MCF 10A (cell line): Measurements from ENCODE around the gene XPO5. TPM values are rescaled to one million over a fixed set of nuclear protein-coding genes. Genes with fewer than 3 reads are reported as not detected.
"Not testable (repeated sequence)": the region's sequence is repeated elsewhere in the genome, so short reads cannot be mapped to it uniquely, and the experiment has no call there.

ENCODE experiments used
- BruUV-seq: library from RNA; stranded (reverse); fragments of 400-500 nt; replicated peaks from 2 replicates; lab custom pipeline; 2021; lab: Mats Ljungman, UMichigan
- CTCF ChIA-PET: fragments of 300-600 bp; sonication (Branson Sonifier 250); formaldehyde crosslinking; extraction: SDS; loops from one replicate; lab custom pipeline; 2021; ENCODE audit warnings: antibody characterized with exemption, inconsistent platforms; lab: Yijun Ruan, JAX
- POLR2A ChIA-PET: fragments of 300-600, 350-650 bp; sonication (Branson Sonifier 250); formaldehyde crosslinking; extraction: SDS; loops from one replicate; lab custom pipeline; 2020; ENCODE audit warnings: antibody characterized with exemption, inconsistent platforms; lab: Yijun Ruan, JAX
- DNase-seq: peaks from one replicate; pipeline ENCODE4 v3.0.0-alpha.2; 2018; ENCODE audit not compliant: unreplicated experiment
- H3K27ac Mint-ChIP-seq: one replicate; pipeline ENCODE4 v1.8.0; 2022; ENCODE audit warnings: mild to moderate bottlenecking, low read depth, mixed read lengths; ENCODE audit not compliant: unreplicated experiment
- H3K27me3 Mint-ChIP-seq: one replicate; pipeline ENCODE4 v1.8.0; 2022; ENCODE audit warnings: mixed read lengths; ENCODE audit not compliant: insufficient read depth, unreplicated experiment
- H3K36me3 Mint-ChIP-seq: one replicate; pipeline ENCODE4 v1.8.0; 2022; ENCODE audit warnings: mild to moderate bottlenecking, moderate library complexity, mixed read lengths; ENCODE audit not compliant: insufficient read depth, unreplicated experiment
- H3K4me1 Mint-ChIP-seq: one replicate; pipeline ENCODE4 v1.8.0; 2022; ENCODE audit warnings: mixed read lengths; ENCODE audit not compliant: insufficient read depth, unreplicated experiment
- H3K4me3 Mint-ChIP-seq: one replicate; pipeline ENCODE4 v1.8.0; 2022; ENCODE audit warnings: mild to moderate bottlenecking, moderate library complexity, mixed read lengths; ENCODE audit not compliant: unreplicated experiment
- H3K9me3 Mint-ChIP-seq: one replicate; pipeline ENCODE4 v1.8.0; 2022; ENCODE audit warnings: mixed read lengths; ENCODE audit not compliant: unreplicated experiment
- CTCF ChIP-seq: fragments of 200-600 bp; IDR thresholded peaks from one replicate; pipeline ENCODE4 v1.8.0; 2022; ENCODE audit warnings: antibody characterized with exemption, mild to moderate bottlenecking; ENCODE audit not compliant: unreplicated experiment
- intact Hi-C: fragments of 100-400 bp; cut with micrococcal nuclease; formaldehyde crosslinking; loops from 2 replicates; pipeline ENCODE4 v1.14.1; 2022
- total RNA-seq: library from RNA; stranded (reverse); gene quantifications from 2 replicates; pipeline ENCODE4 v1.2.3, GENCODE V29; 2022

Gene XPO5
- total RNA-seq, 1 experiment from 2014 or later: 98.6 TPM

- peaks cover 80% of the 10 kb centered on the region for H3K36me3 Mint-ChIP-seq
- H3K27me3 Mint-ChIP-seq: no peaks in the 10 kb centered on the region
- H3K27ac Mint-ChIP-seq: no peak overlapping the region
- no peak for TF ChIP-seq CTCF
- no peaks in the 10 kb centered on the region for H3K4me1 Mint-ChIP-seq
- DNase-seq: no peak
- CTCF ChIA-PET: interaction anchor here (0.6 to 6.7 kb wide), 2 partner anchors 14 to 15 kb away, joined by 3 to 37 read pairs; no protein-coding TSS in a partner anchor
- POLR2A ChIA-PET: interaction anchor here (0.6 to 1.5 kb wide), 6 partner anchors 9 to 510 kb away, joined by 3 to 4 read pairs (median 3); partner anchors contain the start of gene GTPBP2
- no peaks in the 10 kb centered on the region for H3K9me3 Mint-ChIP-seq
- BruUV-seq: no TSS peak
- H3K4me3 Mint-ChIP-seq: no peak overlapping the region
- intact Hi-C loops: no loop called here
Measured at GRCh38 chr6:43593938-43594337, 18.1 kb upstream of the XPO5 start.

- CTCF ChIA-PET: interaction anchor here (0.7 kb wide), 2 partner anchors 27 to 446 kb away, joined by 3 read pairs; no protein-coding TSS in a partner anchor
- H3K4me1 Mint-ChIP-seq, intact Hi-C loops, DNase-seq, H3K4me3 Mint-ChIP-seq, H3K27ac Mint-ChIP-seq, H3K9me3 Mint-ChIP-seq, H3K27me3 Mint-ChIP-seq, BruUV-seq: not testable (repeated sequence)
- peaks cover 83% of the 10 kb centered on the region for H3K36me3 Mint-ChIP-seq
- POLR2A ChIA-PET: interaction anchor here (0.6 to 2.2 kb wide), 3 partner anchors 14 to 836 kb away, joined by 3 to 7 read pairs (median 3); partner anchors contain the start of genes MRPS18A, POLH and XPO5
Measured at GRCh38 chr6:43589564-43589963, 13.7 kb upstream of the XPO5 start.

- Mint-ChIP-seq H3K4me1 (no peaks in the 10 kb centered on the region), H3K27me3 (no peaks in the 10 kb centered on the region), H3K36me3 (peaks cover 91% of the 10 kb centered on the region), H3K4me3 (no peak overlapping the region), H3K27ac (no peak overlapping the region), H3K9me3 (no peaks in the 10 kb centered on the region)
- no peak for TF ChIP-seq CTCF
- intact Hi-C loops: no loop called here
- ChIA-PET POLR2A (interaction anchor here (1.2 kb wide), 1 partner anchor 13 kb away, joined by 3 read pairs; no protein-coding TSS in a partner anchor), CTCF (interaction anchor here (0.9 kb wide), 1 partner anchor 20 kb away, joined by 6 read pairs; no protein-coding TSS in a partner anchor)
- BruUV-seq: no TSS peak
- DNase-seq: no peak
Measured at GRCh38 chr6:43588194-43588593, 12.4 kb upstream of the XPO5 start.

GRCh38 chr6:43584892-43585570 lies 9.2 kb upstream of the XPO5 start:
- H3K9me3 Mint-ChIP-seq: no peaks in the 10 kb centered on the region
- no TSS peak for BruUV-seq
- POLR2A ChIA-PET: interaction anchor here (0.5 to 1.3 kb wide), 5 partner anchors 10 to 61 kb away, joined by 3 to 9 read pairs (median 3); partner anchors contain the start of genes POLH and XPO5
- TF ChIP-seq CTCF: no peak
- no peak overlapping the region for H3K4me3 Mint-ChIP-seq
- H3K36me3 Mint-ChIP-seq: peaks cover 72% of the 10 kb centered on the region
- no peak for DNase-seq
- CTCF ChIA-PET: interaction anchor here (0.6 to 1.5 kb wide), 4 partner anchors 12 to 185 kb away, joined by 3 to 4 read pairs (median 4); partner anchors contain the start of gene VEGFA
- no peaks in the 10 kb centered on the region for H3K4me1 Mint-ChIP-seq
- H3K27me3 Mint-ChIP-seq: no peaks in the 10 kb centered on the region
- no peak overlapping the region for H3K27ac Mint-ChIP-seq
- intact Hi-C loops: no loop called here
